Activated CD4-positive, alpha-beta T cell treated with anti-CD3 and anti-CD28 coated beads for 4 hours (primary cell): ENCODE results near the gene RUNX3.
A peak's percentile ranks its signal among the peaks of the same experiment; 100 is the strongest.
"Not testable (repeated sequence)": the region's sequence is repeated elsewhere in the genome, so short reads cannot be mapped to it uniquely, and the experiment has no call there.

Experiments used
- DNase-seq, 2 donors: peaks; one replicate each; pipeline ENCODE4 v3.0.0-alpha.2; 2020

The RUNX3 gene

GRCh38 chr1:24900486-24900849 lies 29.6 kb downstream of the RUNX3 start:
- peak in 1 of 2 donors; percentile 1 for DNase-seq

DNA sequence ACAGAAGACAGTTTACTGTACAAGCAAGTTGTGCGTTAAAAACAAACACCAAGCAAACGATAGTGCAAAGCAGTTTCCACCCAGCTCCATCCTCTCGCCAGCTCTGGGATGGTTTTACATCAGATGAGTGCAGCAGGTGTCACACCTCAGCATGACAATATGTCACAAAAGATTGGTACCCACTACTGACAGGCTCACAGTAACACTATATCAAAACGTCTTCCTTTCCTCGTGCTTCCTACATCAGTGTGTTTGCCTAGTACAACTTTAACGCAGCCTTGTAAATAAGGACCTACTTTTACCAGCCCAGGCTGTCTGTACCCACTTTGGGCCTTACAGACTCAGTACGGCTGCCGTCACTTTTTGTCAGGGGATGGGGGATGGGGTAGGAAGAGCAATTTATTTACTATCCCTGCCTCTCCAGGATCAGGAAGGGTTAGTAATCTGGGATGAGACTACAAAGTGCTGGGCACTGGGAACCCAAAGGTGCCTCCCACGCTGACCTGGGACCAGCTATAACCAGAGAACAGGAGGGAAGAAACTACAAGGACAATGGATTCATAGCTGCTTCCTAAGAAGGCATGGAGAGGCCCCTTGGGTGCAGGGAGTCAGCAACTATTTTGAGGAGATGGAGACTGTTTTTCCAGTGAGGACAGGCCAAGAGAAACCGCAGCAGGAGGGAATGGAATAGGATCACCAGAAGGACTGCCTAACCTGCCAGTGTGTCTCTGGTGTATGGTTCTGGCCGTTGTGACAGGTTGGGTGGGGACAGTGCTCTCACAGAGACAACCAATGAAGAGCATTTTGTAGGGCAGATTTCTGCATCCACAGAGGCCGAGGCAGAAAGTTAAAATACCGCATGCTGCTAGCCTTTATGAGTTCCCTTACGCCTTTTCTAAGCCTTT lies 30.2 kb downstream of the RUNX3 start:
- DNase-seq: no peak

DNA sequence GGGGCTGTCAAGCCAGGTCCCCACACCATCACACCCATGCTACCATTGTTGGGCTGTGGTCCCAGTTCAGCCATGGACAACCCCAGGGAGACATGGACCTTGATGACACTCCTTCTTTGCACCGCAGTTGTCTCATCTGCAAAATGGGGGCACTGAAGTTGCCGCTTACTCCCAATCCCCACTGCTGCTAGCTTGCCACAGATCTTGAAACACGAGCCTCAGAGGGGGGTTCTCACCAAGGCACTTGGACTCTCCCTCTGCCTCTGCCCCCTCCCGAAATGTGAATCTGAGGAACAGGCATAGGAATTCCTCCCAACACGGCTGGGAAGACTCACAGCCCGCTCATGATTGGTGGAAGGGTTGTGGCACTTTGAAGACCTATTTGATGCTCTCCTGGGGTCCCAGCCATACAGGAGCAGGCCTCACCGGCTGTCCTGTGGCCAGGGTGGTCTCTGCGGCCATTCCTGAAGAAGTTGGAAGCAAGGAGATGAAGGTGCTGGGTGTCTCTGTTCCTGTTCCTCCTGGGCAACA lies 31.1 kb downstream of the RUNX3 start:
- DNase-seq: no peak

- DNase-seq: no peak
Observed at GRCh38 chr1:24898152-24898908, 31.7 kb downstream of the RUNX3 start.

DNA sequence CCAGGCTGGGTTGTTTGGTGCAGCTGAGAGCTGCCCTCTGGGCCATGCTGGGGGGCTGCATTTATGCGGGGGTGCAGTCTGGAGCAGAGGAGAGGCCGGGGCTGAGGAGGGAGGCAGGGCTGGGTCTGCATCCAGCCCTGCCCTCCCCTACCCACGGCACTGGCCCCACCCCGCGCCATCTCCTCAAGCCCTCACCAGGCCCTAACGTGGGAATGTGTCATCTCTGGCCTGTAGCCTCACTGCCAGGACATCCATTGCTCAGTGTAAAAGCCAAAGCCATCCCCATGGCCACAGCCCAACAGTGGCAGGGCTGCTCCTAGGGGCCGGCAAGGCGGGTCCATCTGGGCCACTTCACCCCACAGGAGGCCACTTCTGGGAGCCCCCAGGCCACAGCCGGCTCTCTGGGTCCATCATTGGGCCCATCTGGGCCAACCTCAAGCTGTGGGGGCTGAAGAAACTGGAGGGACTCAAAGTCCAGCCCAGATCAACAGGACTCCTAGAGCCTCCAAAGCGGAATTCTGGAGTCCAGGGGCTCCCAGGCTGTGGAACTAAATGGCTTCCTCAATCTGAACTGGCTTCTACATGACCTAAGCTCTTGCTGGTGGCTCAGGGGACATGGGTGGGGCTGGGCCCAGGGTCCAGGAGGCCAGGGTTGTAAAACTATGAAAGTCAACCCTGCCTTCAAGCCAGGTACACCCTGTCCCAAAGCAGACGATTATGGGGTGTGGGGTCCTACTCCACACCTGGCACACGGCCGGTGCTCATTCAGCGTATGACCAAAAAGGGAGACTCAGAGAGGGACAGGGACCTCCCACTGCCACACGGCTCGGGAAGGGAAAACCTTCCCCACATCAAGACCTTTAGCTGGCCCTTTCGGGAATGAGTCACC lies 32.6 kb downstream of the RUNX3 start:
- DNase-seq: no peak

GRCh38 chr1:24896596-24897262 lies 33.3 kb downstream of the RUNX3 start:
- DNase-seq: no peak

DNA sequence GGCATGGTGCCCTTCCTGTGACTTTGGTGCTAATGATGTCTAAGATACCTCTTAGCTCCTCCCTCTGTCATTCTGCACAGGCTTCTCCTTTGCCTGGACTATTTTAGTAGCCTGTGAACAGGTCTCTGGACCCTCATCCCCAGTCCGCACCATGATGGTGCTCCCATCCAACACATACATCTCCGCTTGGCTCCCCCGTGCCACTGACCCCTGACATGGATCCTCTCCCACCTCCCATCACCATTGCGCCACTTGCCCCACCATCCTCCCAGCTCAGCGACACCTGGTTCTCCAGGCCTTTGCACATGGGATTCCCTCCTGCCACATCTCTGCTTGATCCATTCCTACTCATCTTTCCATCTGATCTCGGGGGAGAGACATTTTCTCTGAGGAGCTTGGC lies 33.9 kb downstream of the RUNX3 start:
- DNase-seq: no peak

DNA sequence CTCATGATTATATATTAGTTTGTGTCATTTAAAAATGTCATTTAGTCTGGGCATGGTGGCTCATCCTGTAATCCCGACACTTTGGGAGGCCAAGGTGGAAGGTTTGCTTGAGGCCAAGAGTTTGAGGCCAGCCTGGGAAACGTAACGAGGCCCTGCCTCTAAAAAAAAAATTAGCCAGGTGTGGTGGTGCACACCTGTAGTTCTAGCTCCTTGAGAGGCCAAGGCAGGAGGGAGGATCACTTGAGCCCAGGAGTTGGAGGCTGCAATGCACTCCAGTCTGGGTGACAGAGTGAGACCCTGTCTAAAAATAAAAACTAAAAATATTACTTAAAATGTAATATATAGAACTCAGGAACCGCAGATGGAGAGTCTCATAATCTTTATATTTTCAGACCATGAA lies 34.6 kb downstream of the RUNX3 start:
- DNase-seq: no peak

GRCh38 chr1:24894002-24894401 lies 36.1 kb downstream of the RUNX3 start:
- no peak for DNase-seq

GRCh38 chr1:24893431-24893830 lies 36.6 kb downstream of the RUNX3 start:
- DNase-seq: no peak

GRCh38 chr1:24892188-24893153 lies 37.6 kb downstream of the RUNX3 start:
- no peak for DNase-seq

- DNase-seq: not testable (repeated sequence)
Observed at GRCh38 chr1:24891367-24891766, 38.7 kb downstream of the RUNX3 start.

DNA sequence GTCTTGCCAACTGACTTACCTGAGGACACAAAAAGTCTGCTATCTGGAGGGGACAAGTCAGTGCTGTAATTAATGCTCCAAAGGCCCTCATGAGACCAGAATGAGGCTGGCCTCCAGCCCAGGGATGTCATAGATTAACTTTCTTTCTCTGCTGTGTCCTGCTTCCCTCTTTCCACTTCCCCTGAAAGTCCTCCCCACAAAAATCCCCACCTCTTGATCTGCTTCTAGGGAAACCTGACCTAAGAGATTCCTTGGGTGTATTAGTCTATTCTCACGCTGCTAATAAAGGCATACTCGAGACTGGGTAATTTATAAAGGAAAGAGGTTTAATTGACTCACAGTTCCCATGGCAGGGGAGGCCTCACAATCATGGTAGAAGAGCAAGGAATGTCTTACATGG lies 39.2 kb downstream of the RUNX3 start:
- DNase-seq: no peak

GRCh38 chr1:24888971-24889676 lies 41.0 kb downstream of the RUNX3 start:
- DNase-seq: no peak

DNA sequence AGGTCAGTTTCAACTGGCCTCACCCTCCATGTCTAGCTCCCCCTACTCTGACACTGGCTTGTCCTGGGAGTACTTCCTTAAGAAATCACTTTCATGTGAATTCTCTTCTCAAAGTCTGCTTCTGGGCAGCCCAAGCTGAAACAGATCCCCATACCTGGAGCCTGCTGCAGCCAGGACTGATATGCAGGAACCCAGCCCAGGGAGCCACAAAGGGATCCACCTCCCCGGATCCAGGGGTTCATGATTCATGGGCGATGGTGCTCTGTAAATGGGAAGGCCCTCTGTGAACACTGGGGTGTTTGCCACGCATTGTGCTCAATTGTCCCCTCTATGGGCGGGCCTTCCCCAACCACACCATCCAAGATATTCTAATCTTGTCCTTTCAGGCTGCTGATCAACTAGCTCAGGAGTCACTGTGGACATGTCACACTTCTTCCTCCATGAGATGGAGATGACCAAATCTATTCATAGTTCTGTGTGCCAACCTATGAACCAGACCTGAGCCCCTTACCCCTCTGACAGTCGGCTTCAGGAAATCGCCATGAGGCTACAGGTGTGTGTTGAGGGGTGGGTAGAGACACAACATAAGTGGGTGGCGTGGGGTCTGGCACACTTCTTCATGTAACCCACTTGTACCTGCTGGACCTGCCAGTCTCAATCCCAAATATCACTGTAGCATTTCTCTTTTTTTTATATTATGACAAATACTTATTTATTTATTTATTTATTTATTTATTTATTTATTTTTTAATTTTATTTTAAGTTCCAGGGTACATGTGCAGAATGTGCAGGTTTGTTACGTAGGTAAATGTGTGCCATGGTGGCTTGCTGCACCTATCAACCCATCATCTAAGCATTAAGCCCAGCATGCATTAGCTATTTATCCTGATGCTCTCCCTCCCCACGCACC lies 41.8 kb downstream of the RUNX3 start:
- no peak for DNase-seq

DNA sequence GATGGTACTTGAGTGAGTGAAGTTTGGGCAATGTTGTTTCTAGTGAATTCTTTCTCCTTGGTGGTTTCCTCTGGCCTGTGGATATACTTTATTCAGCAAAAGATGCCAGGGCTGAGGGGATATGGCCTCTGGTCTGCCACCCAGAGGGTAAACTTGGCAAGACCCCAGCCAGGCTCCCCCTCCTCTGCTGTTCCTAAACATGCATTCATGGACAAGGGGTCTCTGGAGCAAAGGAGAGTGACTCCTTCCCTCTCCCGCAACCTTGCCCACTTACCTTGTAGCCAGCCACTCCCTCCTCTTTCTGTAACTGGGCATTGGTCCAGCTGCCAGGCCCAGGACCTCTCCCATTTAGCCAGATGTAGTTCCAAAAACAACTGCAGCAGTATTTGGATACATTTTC lies 43.8 kb downstream of the RUNX3 start:
- no peak for DNase-seq

DNA sequence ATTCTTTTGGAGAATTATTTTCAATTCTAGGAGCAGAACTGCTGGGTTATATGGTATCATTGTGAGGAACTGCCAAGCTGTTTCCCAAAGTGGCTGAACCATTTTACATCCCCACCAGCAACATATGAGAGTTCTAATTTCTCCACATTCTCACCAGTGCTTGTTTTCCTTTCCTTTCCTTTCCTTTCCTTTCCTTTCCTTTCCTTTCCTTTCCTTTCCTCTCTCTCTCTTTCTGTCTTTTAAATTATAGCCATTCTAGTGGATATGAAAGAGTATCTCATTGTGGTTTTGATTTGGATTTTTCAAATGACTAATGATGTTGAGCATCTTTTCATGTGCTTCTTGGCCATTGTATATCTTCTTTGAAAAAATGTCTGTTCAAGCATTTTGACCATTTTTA lies 45.3 kb downstream of the RUNX3 start:
- DNase-seq: no peak

- DNase-seq: no peak
Observed at GRCh38 chr1:24881034-24881433, 49.0 kb downstream of the RUNX3 start.
